K562 (cell line): Measurements from ENCODE around the gene PHPT1. TPM values are rescaled to one million over a fixed set of nuclear protein-coding genes. Genes with fewer than 3 reads are reported as not detected.
A peak's percentile ranks its signal among the peaks of the same experiment; 100 is the strongest.

Experiments
- DDX20 ChIP-seq: fragments of 450-650 bp; IDR thresholded peaks from 2 replicates; pipeline ENCODE4 v1.6.1; 2016; ENCODE audit warnings: missing genetic modification characterization, low read depth, mild to moderate bottlenecking, missing compliant biosample characterization, moderate library complexity
- FOXA3 ChIP-seq, 2 experiments: fragments of 450-650 bp in 1 of 2; sonication (generic) in 1 of 2; formaldehyde crosslinking; IDR thresholded peaks in 1 of 2; conservative IDR thresholded peaks in 1 of 2; 2 replicates each; pipeline versions ENCODE4 v1.4.0 to v1.8.0; 2020 to 2022; ENCODE audit warnings: mild to moderate bottlenecking in 2 of 2, missing genetic modification reagents in 1 of 2
- MTA1 ChIP-seq: fragments of 450-650 bp; IDR thresholded peaks from 2 replicates; pipeline ENCODE4 v1.6.1; 2017; ENCODE audit warnings: borderline replicate concordance
- RB1 ChIP-seq: fragments of 450-650 bp; IDR thresholded peaks from 2 replicates; pipeline ENCODE4 v1.6.1; 2017; ENCODE audit warnings: low read depth, mild to moderate bottlenecking
- RBFOX2 ChIP-seq: fragments of 200-400 bp; formaldehyde crosslinking; IDR thresholded peaks from 2 replicates; pipeline ENCODE4 v1.6.1; 2017; ENCODE audit warnings: low read depth, mild to moderate bottlenecking, low read length, moderate library complexity
- SOX6 ChIP-seq: fragments of 450-650 bp; IDR thresholded peaks from 2 replicates; pipeline ENCODE4 v1.6.1; 2014; ENCODE audit warnings: mild to moderate bottlenecking
- TRIM24 ChIP-seq, 2 experiments: fragments of 450-650 bp; IDR thresholded peaks; 2 replicates each; pipeline ENCODE4 v1.6.1; 2016
- ZKSCAN8 ChIP-seq: fragments of 200-800 bp; sonication (Bioruptor generic); IDR thresholded peaks from 2 replicates; pipeline ENCODE4 v1.6.1; 2016; ENCODE audit warnings: missing genetic modification characterization, missing compliant biosample characterization
- ZNF184 ChIP-seq: sonication (generic); formaldehyde crosslinking; IDR thresholded peaks from 2 replicates; pipeline ENCODE4 v1.5.0; 2020; ENCODE audit warnings: missing genetic modification reagents
- ZNF311 ChIP-seq: fragments of 250-450 bp; sonication (Bioruptor Pico); IDR thresholded peaks from 2 replicates; pipeline ENCODE4 v1.4.0; 2020; ENCODE audit warnings: mild to moderate bottlenecking, moderate library complexity
- ZNF583 ChIP-seq: fragments of 250-450 bp; sonication (Bioruptor Pico); IDR thresholded peaks from 2 replicates; pipeline ENCODE4 v1.4.0; 2020
- polyA plus RNA-seq, 8 experiments: library from polyadenylated mRNA; depleted of rRNA in 4 of 8; stranded (reverse) in 5 of 8; unstranded in 3 of 8; fragments of >200 nt; fragmentation: Nextera tagmentation in 2 of 8; fragmentation: Illumina TruSeq in 1 of 8; extraction: Ambion mirVana in 2 of 8; extraction: Trizol in 1 of 8; gene quantifications; 2 replicates each; pipeline versions ENCODE4 v1.2.1 to v1.2.3, GENCODE V29; 2011 to 2014; ENCODE audit warnings: inconsistent platforms in 1 of 8, missing spikeins in 1 of 8
- total RNA-seq, 7 experiments: library from RNA; depleted of rRNA in 6 of 7; stranded (reverse); fragments of >200 nt in 6 of 7; fragmentation: Illumina TruSeq in 2 of 7; extraction: Trizol in 2 of 7; gene quantifications; 2 replicates each; pipeline versions ENCODE4 v1.2.1 to v1.2.3, GENCODE V29; 2011 to 2021; ENCODE audit warnings: low replicate concordance in 1 of 7
- TF ChIP-seq, protein P1 (sequence below), 2 experiments: fragments of 450-650 bp in 1 of 2; sonication (generic) in 1 of 2; formaldehyde crosslinking in 1 of 2; IDR thresholded peaks in 1 of 2; conservative IDR thresholded peaks in 1 of 2; 2 replicates each; pipeline versions ENCODE4 v1.6.1 to v1.8.1; 2016 to 2023; ENCODE audit warnings: mild to moderate bottlenecking in 2 of 2, moderate library complexity in 2 of 2, inconsistent platforms in 1 of 2, missing genetic modification reagents in 1 of 2
- TF ChIP-seq, protein P2 (sequence below): sonication (generic); formaldehyde crosslinking; IDR thresholded peaks from 2 replicates; pipeline ENCODE4 v1.8.1; 2023; ENCODE audit warnings: mild to moderate bottlenecking, missing genetic modification reagents

Gene PHPT1
- total and polyA plus RNA-seq, 9 of the 15 experiments (the other 6 are each of a cell fraction or from before 2014, with no cell fraction given): 20.9 to 166 (median 129) TPM

DNA sequence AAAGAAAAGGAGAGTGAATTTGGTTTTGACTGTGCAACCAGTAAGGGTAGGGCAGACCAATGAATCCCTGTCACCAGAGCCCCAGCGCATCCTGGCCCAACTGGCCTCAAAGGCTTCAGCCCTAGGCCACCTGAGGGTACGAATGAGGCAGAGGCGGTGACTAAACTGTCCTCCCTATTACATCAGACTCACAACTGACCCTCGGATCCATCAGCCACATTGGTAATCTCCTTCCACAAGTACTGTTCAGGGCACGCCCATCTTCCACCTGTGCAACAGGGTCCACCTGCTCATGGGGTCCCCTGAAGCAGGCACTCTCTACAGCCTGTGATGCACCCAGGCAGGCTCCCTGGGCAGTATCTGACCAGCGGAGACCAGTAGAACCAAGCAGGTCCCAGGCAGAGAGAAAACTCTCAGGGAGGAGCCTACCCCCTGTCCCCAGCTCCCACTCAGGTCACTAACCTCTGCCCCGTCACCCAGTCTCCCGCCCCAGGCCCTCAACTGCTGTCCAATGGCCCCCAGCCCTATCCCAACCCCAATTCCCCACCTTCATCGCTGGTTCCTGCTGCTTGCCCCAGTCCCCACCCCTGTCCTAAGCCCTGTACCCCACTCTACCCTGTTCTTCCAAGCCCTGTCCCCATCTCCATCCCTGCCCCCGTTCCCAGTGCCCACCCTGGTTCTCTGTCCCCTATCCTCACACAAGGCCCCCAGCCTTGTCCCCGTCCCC lies 16.0 kb downstream of the PHPT1 start (continued):
- TF ChIP-seq, protein P1, sequence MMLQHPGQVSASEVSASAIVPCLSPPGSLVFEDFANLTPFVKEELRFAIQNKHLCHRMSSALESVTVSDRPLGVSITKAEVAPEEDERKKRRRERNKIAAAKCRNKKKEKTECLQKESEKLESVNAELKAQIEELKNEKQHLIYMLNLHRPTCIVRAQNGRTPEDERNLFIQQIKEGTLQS (IDR thresholded peaks at IDR 0.05): peak; percentile 49; the same call in 1 of the 2 replicates
- TF ChIP-seq, protein P1 (CRISPR knock-in tag; conservative IDR thresholded peaks at IDR 0.05): no peak
- TF ChIP-seq ZNF583 (no peak), ZKSCAN8 (CRISPR knock-in tag) (no peak), RBFOX2 (0 out of 2 replicates have a peak, but pooled peaks have one; percentile 2), DDX20 (no peak), SOX6 (no peak), MTA1 (no peak), FOXA3 (CRISPR knock-in tag; conservative IDR thresholded peaks at IDR 0.05 in 1 of 2, IDR thresholded peaks at IDR 0.05 in 1 of 2) (no peak), ZNF311 (CRISPR knock-in tag) (no peak), ZNF184 (CRISPR knock-in tag) (no peak), TRIM24 (IDR thresholded peaks at IDR 0.05) (no peak), RB1 (no peak)
- TF ChIP-seq, protein P2, sequence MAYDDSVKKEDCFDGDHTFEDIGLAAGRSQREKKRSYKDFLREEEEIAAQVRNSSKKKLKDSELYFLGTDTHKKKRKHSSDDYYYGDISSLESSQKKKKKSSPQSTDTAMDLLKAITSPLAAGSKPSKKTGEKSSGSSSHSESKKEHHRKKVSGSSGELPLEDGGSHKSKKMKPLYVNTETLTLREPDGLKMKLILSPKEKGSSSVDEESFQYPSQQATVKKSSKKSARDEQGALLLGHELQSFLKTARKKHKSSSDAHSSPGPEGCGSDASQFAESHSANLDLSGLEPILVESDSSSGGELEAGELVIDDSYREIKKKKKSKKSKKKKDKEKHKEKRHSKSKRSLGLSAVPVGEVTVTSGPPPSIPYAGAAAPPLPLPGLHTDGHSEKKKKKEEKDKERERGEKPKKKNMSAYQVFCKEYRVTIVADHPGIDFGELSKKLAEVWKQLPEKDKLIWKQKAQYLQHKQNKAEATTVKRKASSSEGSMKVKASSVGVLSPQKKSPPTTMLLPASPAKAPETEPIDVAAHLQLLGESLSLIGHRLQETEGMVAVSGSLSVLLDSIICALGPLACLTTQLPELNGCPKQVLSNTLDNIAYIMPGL (CRISPR knock-in tag): no peak
